ENCODE results near the gene FRG2.

FRG2 gene

DNA sequence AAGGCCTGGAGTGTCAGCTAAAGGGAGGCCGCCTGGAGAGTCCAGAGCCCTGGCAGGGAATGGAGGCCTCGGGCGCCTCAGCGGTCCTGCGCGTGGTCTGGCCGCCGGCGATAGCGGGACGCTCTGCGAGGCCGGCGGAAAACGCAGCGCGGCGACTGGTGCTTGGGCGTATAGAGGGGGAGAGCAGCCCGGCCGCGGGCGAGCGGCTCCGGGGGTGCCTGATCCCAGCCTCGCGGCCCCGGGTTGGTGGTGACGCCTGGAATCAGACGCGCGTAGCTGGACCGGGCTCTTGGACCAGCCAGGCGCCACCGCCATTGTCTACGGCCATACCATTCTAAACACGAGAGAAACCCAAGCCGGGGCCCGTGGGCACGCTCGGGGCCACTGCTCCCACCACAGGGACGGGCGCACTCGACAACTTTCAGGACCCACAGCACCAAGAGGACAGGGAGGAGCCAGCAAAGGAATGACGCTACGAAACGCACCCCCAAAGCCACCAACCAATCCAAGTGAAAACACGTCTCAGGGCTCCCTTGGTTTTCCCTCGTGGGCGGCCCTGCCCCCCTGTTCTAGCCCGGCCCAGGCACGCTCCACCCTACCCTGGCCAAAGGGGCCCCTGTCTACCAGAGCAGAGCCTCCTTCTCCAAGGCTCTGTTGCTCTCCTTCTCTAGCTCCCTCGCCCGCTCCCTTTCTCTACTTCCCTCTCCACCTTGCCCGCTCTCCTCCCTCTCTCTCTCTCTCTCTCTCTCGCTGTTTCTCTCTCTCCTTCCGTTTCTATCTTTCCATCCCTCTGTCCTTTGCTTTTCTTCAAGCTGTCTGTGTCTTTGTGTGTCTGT, 7.8 kb downstream of the FRG2 start:
- TF ChIP-seq POLR2A (IDR thresholded peaks at IDR 0.05; ENCODE audit: extremely low read depth, insufficient read length) = no peak
- no peak for TF ChIP-seq MYC (IDR thresholded peaks at IDR 0.05; ENCODE audit: low read depth, low read length)
- TF ChIP-seq, protein P1, sequence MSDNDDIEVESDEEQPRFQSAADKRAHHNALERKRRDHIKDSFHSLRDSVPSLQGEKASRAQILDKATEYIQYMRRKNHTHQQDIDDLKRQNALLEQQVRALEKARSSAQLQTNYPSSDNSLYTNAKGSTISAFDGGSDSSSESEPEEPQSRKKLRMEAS (IDR thresholded peaks at IDR 0.05; ENCODE audit: low read depth, low read length) = no peak
- TF ChIP-seq, protein P2, sequence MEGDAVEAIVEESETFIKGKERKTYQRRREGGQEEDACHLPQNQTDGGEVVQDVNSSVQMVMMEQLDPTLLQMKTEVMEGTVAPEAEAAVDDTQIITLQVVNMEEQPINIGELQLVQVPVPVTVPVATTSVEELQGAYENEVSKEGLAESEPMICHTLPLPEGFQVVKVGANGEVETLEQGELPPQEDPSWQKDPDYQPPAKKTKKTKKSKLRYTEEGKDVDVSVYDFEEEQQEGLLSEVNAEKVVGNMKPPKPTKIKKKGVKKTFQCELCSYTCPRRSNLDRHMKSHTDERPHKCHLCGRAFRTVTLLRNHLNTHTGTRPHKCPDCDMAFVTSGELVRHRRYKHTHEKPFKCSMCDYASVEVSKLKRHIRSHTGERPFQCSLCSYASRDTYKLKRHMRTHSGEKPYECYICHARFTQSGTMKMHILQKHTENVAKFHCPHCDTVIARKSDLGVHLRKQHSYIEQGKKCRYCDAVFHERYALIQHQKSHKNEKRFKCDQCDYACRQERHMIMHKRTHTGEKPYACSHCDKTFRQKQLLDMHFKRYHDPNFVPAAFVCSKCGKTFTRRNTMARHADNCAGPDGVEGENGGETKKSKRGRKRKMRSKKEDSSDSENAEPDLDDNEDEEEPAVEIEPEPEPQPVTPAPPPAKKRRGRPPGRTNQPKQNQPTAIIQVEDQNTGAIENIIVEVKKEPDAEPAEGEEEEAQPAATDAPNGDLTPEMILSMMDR (IDR thresholded peaks at IDR 0.05; ENCODE audit: low read depth, low read length) = no peak
- no peak overlapping the region for H3K4me3 ChIP-seq (ENCODE audit: low read depth, low read length)
- DNase-seq (ENCODE audit: low read depth) = no peak

DNA sequence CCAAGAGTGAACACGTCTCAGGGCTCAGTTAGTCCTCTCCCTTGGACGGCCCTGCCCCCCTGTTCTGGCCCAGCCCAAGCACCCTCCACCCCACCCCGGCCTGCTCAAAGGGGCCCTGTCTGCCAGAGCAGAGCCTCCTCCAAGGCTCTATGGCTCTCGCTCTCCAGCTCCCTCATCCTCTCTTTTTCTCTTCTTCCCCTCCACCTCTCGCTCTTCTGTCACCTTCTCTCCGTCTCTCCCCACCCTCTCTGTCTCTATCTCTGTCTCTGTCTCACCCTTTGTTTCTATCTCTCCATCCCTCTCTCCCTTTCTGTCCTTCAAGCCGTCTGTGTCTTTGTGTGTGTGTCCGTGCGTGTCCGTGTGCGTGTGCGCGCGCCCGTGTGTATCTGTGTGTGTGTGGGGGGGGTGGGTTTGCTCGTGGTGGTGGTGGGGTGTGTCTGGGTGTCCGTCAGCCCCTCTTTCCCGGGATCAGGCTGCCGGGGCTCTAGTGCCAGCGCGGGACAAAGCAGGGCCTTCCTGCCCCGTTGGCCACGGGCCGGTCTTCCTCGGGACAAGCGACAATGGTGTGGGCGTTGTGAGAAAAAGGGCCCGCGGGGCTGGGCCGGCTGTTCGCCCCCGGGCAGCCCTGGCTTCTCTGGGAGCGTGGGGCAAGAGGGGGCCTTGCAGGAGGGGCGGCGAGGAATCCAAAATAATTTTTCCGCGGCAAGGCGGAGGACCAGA, 8.7 kb downstream of the FRG2 start:
- no peak for DNase-seq (ENCODE audit: low read depth)
- no peak overlapping the region for H3K4me3 ChIP-seq (ENCODE audit: low read depth, low read length)
- TF ChIP-seq, protein P2 (IDR thresholded peaks at IDR 0.05; ENCODE audit: low read depth, low read length) = no peak
- TF ChIP-seq, protein P1 (IDR thresholded peaks at IDR 0.05; ENCODE audit: low read depth, low read length) = no peak
- no peak for TF ChIP-seq POLR2A (IDR thresholded peaks at IDR 0.05; ENCODE audit: extremely low read depth, insufficient read length)
- no peak for TF ChIP-seq MYC (IDR thresholded peaks at IDR 0.05; ENCODE audit: low read depth, low read length)

DNA sequence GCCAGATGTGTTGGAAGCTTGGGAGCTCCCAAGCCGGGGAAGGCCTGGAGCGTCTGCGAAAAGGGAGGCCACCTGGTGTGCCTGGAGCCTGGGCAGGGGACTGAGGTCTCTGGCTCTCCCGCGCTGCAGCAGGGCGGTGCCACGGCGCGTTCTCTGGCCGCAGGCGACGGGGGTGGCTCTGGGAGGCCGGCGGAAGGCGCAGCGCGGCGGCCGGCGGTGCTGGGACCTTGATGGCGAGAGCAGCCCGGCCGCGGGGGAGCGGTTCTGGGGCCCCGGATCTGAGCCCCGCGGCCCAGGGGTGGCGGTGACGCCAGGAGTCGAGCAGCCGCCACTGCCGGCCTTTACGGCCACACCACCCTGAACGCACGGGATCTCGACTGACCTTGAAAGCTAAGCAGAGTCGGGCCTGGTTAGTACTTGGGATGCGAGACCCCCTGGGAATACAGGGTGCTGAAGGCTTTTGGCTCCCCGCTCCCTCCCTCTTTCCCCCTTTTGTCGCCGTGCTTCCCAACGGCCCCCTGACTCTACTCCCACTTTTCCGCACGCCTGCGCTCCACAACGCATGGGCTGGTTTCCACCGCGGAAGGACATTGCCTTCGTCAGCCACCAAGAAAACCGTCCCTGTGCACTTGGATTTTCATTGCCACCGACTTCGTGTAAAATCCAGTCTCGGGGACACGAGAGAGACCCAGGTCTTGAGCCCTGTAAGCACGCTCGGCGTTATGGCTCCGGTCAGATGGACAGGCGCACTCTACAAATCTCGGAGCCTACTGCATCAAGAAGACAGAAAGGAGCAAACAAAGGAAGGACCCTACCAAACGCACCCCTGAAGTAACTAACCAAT, 9.5 kb downstream of the FRG2 start:
- no peak overlapping the region for H3K4me3 ChIP-seq (ENCODE audit: low read depth, low read length)
- DNase-seq (ENCODE audit: low read depth) = no peak
- TF ChIP-seq, protein P1 (IDR thresholded peaks at IDR 0.05; ENCODE audit: low read depth, low read length) = no peak
- no peak for TF ChIP-seq MYC (IDR thresholded peaks at IDR 0.05; ENCODE audit: low read depth, low read length)
- TF ChIP-seq, protein P2 (IDR thresholded peaks at IDR 0.05; ENCODE audit: low read depth, low read length) = no peak
- TF ChIP-seq POLR2A (IDR thresholded peaks at IDR 0.05; ENCODE audit: extremely low read depth, insufficient read length) = no peak

DNA sequence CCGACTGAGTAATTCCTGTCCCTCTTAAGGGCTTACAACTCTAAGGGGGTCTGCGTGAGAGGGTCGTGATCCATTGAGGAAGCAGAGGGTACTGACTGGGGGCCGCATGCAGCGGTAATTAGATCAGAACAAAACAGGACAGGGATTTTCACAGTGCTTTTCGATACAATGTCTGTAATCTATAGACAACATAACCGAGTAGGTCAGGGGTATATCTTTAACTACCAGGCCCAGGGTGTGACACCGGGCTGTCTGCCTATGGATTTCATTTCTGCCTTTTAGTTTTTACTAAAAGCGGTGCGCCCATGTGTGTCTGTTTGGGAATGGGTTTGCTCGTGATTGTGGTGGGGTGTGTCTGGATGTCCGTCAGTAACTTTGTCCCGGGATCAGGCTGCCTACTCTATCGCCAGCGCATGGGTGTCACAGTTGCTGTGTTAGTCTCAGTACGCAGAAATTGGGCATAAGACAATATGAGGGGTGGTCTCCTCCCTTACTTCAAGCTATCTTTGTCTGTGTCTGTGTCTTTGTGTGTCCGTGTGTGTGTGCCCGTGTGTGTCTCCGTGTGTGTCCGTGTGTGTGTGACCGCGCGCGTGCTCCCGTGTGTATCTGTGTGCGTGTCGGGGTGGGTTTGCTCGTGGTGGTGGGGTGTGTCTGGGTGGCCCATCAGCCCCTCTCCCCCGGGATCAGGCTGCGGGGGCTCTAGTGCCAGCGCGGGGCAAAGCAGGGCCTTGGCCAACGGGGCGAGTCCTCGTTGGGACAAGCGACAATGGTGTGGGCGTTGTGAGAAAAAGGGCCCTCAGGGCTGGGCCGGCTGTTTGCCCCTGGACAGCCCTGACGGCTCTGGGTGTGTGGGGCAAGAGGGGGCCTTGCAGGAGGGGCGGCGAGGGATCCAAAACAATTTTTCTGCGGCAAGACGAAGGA, 10.4 kb downstream of the FRG2 start:
- DNase-seq (ENCODE audit: low read depth) = no peak
- no peak overlapping the region for H3K4me3 ChIP-seq (ENCODE audit: low read depth, low read length)
- TF ChIP-seq MYC (IDR thresholded peaks at IDR 0.05; ENCODE audit: low read depth, low read length) (no peak), POLR2A (IDR thresholded peaks at IDR 0.05; ENCODE audit: extremely low read depth, insufficient read length) (no peak)
- TF ChIP-seq, protein P2 (IDR thresholded peaks at IDR 0.05; ENCODE audit: low read depth, low read length) = no peak
- TF ChIP-seq, protein P1 (IDR thresholded peaks at IDR 0.05; ENCODE audit: low read depth, low read length) = no peak
